Progenitor cell of endocrine pancreas (in vitro differentiated cells): ENCODE measurements around the gene SPOCK1. TPM values are rescaled to one million over a fixed set of nuclear protein-coding genes. Genes with fewer than 3 reads are reported as not detected.

ENCODE experiments used
- DNase-seq: peaks from one replicate; pipeline ENCODE4 v3.0.0; 2021; ENCODE audit warnings: low spot score; ENCODE audit not compliant: unreplicated experiment
- H3K27ac Mint-ChIP-seq: 2 replicates; pipeline ENCODE4 v1.8.0; 2021; ENCODE audit warnings: mild to moderate bottlenecking, moderate library complexity, mixed read lengths
- H3K27me3 Mint-ChIP-seq: 2 replicates; pipeline ENCODE4 v1.8.0; 2021; ENCODE audit warnings: mixed read lengths
- H3K36me3 Mint-ChIP-seq: 2 replicates; pipeline ENCODE4 v1.8.0; 2022; ENCODE audit warnings: mixed read lengths; ENCODE audit not compliant: insufficient read depth
- H3K4me1 Mint-ChIP-seq: 2 replicates; pipeline ENCODE4 v1.8.0; 2021; ENCODE audit warnings: low read depth, mixed read lengths
- H3K4me3 Mint-ChIP-seq: 2 replicates; pipeline ENCODE4 v1.8.0; 2021; ENCODE audit warnings: low read depth, mild to moderate bottlenecking, moderate library complexity, mixed read lengths
- H3K9me3 Mint-ChIP-seq: 2 replicates; pipeline ENCODE4 v1.8.0; 2021; ENCODE audit warnings: low read depth, mixed read lengths
- total RNA-seq: library from RNA; stranded (reverse); gene quantifications from 2 replicates; pipeline ENCODE4 v1.2.1, GENCODE V29; 2021
- TF ChIP-seq, protein P1 (sequence below): fragments of 200-600 bp; sonication (generic); IDR thresholded peaks from one replicate; pipeline ENCODE4 v1.5.0; 2021; ENCODE audit warnings: antibody characterized with exemption, mild to moderate bottlenecking; ENCODE audit not compliant: unreplicated experiment

Gene SPOCK1
- total RNA-seq, 1 donor from 2014 or later: 41.4 TPM

DNA sequence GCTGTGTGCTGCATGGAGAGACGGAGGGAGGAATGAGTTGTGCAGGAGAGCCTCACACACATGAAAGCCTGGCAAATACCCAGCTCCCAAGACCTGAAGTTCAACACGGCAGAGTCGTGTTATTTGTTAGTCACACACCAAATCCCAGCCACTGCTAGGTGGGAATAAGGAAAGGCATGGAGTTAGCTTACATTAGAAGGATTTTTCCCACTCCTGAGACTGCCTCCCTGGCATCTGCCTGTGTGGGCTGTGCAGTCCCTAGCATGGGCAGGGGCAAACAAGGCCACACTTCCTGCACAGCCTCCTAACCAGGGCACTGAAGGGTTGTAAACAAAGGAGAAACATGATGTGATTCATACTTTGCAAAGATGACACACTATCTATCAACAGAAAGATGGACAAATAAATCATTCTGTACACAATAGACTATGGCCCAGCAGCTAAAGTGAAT lies 306.8 kb downstream of the SPOCK1 start:
- Mint-ChIP-seq H3K4me1 (no peaks in the 10 kb centered on the region), H3K27ac (no peak overlapping the region), H3K4me3 (no peak overlapping the region), H3K36me3 (no peaks in the 10 kb centered on the region), H3K9me3 (no peaks in the 10 kb centered on the region), H3K27me3 (peaks cover 26% of the 10 kb centered on the region)
- no peak for DNase-seq
- TF ChIP-seq, protein P1, sequence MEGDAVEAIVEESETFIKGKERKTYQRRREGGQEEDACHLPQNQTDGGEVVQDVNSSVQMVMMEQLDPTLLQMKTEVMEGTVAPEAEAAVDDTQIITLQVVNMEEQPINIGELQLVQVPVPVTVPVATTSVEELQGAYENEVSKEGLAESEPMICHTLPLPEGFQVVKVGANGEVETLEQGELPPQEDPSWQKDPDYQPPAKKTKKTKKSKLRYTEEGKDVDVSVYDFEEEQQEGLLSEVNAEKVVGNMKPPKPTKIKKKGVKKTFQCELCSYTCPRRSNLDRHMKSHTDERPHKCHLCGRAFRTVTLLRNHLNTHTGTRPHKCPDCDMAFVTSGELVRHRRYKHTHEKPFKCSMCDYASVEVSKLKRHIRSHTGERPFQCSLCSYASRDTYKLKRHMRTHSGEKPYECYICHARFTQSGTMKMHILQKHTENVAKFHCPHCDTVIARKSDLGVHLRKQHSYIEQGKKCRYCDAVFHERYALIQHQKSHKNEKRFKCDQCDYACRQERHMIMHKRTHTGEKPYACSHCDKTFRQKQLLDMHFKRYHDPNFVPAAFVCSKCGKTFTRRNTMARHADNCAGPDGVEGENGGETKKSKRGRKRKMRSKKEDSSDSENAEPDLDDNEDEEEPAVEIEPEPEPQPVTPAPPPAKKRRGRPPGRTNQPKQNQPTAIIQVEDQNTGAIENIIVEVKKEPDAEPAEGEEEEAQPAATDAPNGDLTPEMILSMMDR: no peak

DNA sequence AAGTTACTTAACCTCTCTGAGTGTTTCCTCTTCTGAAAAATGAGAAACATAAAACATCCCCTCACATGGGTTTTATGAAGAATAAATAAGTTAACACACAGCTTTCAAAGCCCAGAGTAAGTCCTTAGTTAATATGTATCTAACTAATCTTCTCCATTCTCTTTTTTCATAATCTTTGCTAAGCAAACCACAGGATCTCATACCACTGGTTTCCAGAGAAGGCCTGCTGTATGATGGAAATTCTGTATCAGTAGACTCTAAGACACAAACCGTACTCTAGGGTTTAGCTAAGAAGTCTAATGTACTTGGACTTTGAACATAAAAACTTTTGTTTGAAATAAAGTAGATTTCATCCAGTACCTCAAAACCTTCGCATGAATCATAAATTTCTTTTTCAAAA lies 307.9 kb downstream of the SPOCK1 start:
- H3K9me3 Mint-ChIP-seq: no peaks in the 10 kb centered on the region
- no peaks in the 10 kb centered on the region for H3K4me1 Mint-ChIP-seq
- TF ChIP-seq, protein P1: no peak
- H3K27ac Mint-ChIP-seq: no peak overlapping the region
- H3K36me3 Mint-ChIP-seq: no peaks in the 10 kb centered on the region
- H3K27me3 Mint-ChIP-seq: peaks cover 31% of the 10 kb centered on the region
- no peak overlapping the region for H3K4me3 Mint-ChIP-seq
- DNase-seq: no peak

DNA sequence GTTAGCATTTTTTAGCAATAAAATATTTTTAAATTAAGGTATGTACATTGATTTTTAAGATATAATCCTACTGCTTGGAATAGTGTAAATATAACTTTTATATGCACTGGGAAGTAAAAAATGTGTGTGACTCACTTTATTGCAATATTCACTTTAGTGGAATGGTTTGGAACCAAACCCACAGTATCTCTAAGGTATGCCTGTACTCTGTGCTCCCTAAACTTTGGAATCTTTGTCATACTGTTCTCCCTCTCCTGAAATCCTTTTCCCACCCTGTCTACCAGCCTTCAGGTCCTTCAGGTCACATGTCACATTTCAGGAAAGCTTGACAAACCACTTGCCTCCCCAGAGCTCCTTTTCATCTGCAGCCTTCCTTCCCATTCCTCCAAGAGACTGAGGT lies 308.7 kb downstream of the SPOCK1 start:
- no peaks in the 10 kb centered on the region for H3K36me3 Mint-ChIP-seq
- no peaks in the 10 kb centered on the region for H3K9me3 Mint-ChIP-seq
- TF ChIP-seq, protein P1: no peak
- H3K27ac Mint-ChIP-seq: no peak overlapping the region
- no peak overlapping the region for H3K4me3 Mint-ChIP-seq
- peaks cover 33% of the 10 kb centered on the region for H3K27me3 Mint-ChIP-seq
- no peak for DNase-seq
- no peaks in the 10 kb centered on the region for H3K4me1 Mint-ChIP-seq

DNA sequence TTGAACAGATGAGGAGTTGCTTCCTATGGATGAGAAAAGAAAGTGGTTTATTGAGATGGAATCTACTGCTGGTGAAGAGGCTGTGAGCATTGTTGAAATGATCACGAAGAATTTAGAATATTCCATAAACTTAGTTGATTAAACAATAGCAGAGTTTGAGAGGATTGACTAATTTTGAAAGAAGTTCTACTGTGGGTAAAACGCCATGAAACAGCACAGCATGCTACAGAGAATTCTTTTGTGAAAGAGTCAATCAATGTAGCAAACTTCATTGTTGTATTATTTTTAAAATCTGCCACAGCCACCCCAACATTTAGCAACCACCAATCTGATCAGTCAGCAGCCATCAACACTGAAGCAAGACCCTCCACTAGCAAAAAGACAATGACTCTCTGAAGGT lies 309.1 kb downstream of the SPOCK1 start:
- no peaks in the 10 kb centered on the region for H3K4me1 Mint-ChIP-seq
- no peak overlapping the region for H3K4me3 Mint-ChIP-seq
- no peaks in the 10 kb centered on the region for H3K36me3 Mint-ChIP-seq
- peaks cover 31% of the 10 kb centered on the region for H3K27me3 Mint-ChIP-seq
- TF ChIP-seq, protein P1: no peak
- DNase-seq: no peak
- H3K27ac Mint-ChIP-seq: no peak overlapping the region
- H3K9me3 Mint-ChIP-seq: no peaks in the 10 kb centered on the region

DNA sequence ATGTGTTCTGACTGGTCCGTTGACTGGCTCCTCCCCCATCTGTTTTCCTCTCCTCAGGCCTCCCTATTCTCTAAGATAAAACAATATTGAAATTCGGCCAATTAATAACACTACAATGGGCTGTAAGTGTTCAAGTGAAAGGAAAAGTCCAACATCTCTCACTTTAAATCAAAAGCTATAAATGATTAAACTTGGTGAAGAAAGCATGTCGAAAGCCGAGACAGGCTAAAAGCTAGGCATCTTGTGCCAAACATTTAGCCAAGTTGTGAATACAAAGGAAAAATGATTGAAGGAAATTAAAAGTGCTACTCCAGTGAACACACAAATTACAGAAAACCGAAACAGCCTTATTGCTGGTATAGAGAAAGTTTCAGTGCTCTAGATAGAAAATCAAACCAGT lies 310.6 kb downstream of the SPOCK1 start:
- no peaks in the 10 kb centered on the region for H3K36me3 Mint-ChIP-seq
- peaks cover 26% of the 10 kb centered on the region for H3K27me3 Mint-ChIP-seq
- DNase-seq: no peak
- no peaks in the 10 kb centered on the region for H3K9me3 Mint-ChIP-seq
- no peaks in the 10 kb centered on the region for H3K4me1 Mint-ChIP-seq
- TF ChIP-seq, protein P1: no peak
- H3K27ac Mint-ChIP-seq: no peak overlapping the region
- no peak overlapping the region for H3K4me3 Mint-ChIP-seq
